ENCODE measurements around the gene DNAJC18. TPM values are rescaled to one million over a fixed set of nuclear protein-coding genes. Genes with fewer than 3 reads are reported as not detected.

The DNAJC18 gene
- total RNA-seq, 1 donor from 2014 or later: 11.9 TPM

DNA sequence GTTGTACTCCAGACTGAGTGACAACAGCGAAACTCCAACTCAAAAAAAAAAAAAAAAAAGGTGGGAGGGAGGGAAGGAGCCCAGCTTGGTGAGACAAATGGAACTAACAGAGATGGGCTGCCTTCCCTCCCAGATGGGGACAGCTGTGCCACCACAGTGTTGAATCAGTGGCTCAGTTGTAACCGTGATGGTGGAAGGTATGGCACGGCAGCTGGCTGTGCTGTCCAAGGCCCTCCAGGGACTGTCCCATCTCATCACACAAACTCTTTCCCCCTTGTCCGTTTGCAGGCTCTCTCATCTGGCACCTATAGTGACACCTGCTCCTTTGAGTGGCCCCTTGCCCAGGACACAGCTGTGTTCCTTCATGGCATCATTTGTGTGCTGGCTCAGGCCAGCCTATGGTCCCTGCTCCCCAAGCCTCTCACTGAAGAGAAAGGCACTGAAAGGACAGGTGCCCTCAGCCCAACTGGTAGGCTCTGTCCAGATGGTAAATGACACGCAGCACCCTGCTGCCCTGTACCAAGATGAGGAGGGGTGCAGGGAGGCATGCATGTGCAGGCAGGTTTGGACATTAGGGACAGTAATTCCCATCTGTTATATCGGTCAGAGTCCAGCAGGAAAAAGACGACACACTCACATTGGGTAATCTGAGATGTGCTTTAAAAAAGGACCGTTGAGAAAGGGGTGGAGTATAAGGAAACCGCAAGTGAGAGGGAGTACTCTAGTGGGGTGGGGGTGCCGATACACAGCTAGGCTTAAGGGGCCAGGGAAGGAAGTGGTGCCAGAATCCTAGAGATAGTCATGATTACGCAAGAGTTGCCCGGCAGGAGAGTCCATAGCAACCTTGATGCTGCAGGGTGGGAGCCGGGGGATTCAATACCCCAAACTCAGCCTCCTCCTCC lies 35.8 kb upstream of the DNAJC18 start:
- ATAC-seq: peak; percentile 79
- Histone ChIP-seq H3K27me3 (no peaks in the 10 kb centered on the region), H3K4me1 (peaks cover 57% of the 10 kb centered on the region), H3K4me3 (no peak overlapping the region), H3K27ac (peak overlapping the region; percentile 49), H3K36me3 (peaks cover 34% of the 10 kb centered on the region), H3K9me3 (no peaks in the 10 kb centered on the region)
- TF ChIP-seq, protein P1, sequence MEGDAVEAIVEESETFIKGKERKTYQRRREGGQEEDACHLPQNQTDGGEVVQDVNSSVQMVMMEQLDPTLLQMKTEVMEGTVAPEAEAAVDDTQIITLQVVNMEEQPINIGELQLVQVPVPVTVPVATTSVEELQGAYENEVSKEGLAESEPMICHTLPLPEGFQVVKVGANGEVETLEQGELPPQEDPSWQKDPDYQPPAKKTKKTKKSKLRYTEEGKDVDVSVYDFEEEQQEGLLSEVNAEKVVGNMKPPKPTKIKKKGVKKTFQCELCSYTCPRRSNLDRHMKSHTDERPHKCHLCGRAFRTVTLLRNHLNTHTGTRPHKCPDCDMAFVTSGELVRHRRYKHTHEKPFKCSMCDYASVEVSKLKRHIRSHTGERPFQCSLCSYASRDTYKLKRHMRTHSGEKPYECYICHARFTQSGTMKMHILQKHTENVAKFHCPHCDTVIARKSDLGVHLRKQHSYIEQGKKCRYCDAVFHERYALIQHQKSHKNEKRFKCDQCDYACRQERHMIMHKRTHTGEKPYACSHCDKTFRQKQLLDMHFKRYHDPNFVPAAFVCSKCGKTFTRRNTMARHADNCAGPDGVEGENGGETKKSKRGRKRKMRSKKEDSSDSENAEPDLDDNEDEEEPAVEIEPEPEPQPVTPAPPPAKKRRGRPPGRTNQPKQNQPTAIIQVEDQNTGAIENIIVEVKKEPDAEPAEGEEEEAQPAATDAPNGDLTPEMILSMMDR (IDR thresholded peaks at IDR 0.05): no peak
- intact Hi-C loops (cut with DNase I): no loop called here
- no peak for DNase-seq

DNA sequence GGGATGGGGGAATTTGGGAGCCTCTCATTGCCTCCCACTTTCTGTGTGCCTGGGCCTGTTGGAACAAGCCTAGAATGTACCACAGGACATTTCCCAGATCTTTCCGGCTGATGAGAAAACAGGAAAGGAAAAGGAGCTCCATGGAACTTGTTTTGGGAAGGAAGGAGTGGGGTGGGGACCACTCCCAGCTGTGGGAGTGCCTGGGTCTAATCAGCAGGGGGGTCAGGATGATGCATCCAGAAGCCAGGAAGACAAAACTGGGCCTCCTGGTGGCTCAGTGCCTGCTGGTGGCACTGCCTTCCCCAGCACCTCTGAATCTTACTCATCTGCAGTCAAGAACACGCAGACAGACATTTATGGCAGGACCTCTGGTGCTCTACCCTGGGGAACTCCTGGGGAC lies 34.2 kb upstream of the DNAJC18 start:
- TF ChIP-seq, protein P1 (IDR thresholded peaks at IDR 0.05): no peak
- Histone ChIP-seq H3K4me3 (no peak overlapping the region), H3K27ac (peak overlapping the region; percentile 73), H3K4me1 (peaks cover 46% of the 10 kb centered on the region), H3K36me3 (peaks cover 30% of the 10 kb centered on the region), H3K9me3 (no peaks in the 10 kb centered on the region), H3K27me3 (no peaks in the 10 kb centered on the region)
- ATAC-seq (no peak), DNase-seq (no peak)
- intact Hi-C loops (cut with DNase I): no loop called here

DNA sequence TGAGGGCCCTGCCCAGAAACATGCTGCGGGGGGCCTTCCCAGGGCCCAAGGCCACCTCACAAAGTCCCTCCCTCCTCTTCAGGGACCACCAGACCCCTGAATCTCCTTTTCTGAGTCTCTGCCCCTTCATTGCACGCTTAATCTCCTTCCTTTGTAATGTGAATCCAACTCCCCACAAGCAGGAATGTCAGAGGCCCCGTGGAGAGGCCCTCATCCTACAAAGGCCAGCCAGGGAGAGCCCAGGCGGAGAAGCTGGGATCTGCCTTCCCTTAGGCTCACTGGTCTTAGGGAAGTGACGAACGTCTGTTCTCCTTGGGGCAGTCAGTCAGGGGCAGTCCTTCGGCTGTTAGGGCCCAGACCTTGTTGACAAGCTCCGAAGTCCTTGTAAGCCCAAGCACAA lies 33.8 kb upstream of the DNAJC18 start:
- H3K4me1 ChIP-seq: peaks cover 43% of the 10 kb centered on the region
- intact Hi-C loops (cut with DNase I): no loop called here
- DNase-seq: no peak
- peaks cover 25% of the 10 kb centered on the region for H3K36me3 ChIP-seq
- ATAC-seq: no peak
- H3K4me3 ChIP-seq: no peak overlapping the region
- peak overlapping the region; percentile 73 for H3K27ac ChIP-seq
- no peaks in the 10 kb centered on the region for H3K9me3 ChIP-seq
- TF ChIP-seq, protein P1 (IDR thresholded peaks at IDR 0.05): no peak
- no peaks in the 10 kb centered on the region for H3K27me3 ChIP-seq

DNA sequence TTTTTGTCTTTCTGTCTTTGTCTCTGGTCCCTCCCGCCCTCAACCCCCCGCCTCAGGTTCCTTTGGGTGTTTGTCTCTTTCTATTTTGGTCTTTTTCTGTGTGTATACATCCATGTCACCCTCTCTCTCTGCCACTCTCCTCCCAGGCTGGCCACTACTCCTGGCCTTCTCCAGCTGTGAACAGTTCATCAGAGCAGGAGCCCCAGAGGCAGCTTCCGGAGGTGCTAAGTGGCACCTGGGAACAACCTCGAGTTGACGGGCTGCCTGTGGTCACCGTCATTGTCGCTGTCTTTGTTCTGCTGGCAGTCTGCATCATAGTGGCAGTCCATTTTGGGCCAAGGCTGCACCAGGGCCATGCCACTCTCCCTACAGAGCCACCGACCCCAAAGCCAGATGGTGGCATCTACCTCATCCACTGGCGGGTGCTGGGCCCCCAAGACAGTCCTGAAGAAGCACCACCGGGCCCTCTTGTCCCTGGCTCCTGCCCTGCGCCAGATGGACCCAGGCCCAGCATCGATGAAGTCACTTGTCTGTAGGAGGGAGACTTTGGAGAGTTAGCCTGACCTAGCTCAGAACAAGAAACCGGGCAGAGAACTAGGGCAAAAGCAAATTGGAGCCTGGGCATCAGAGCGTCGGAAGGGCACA lies 33.2 kb upstream of the DNAJC18 start:
- H3K4me1 ChIP-seq: peaks cover 43% of the 10 kb centered on the region
- H3K27ac ChIP-seq: peak overlapping the region; percentile 73
- intact Hi-C loops (cut with DNase I): no loop called here
- H3K27me3 ChIP-seq: no peaks in the 10 kb centered on the region
- H3K9me3 ChIP-seq: no peaks in the 10 kb centered on the region
- ATAC-seq (no peak), DNase-seq (no peak)
- peaks cover 19% of the 10 kb centered on the region for H3K36me3 ChIP-seq
- TF ChIP-seq, protein P1 (IDR thresholded peaks at IDR 0.05): no peak
- no peak overlapping the region for H3K4me3 ChIP-seq

DNA sequence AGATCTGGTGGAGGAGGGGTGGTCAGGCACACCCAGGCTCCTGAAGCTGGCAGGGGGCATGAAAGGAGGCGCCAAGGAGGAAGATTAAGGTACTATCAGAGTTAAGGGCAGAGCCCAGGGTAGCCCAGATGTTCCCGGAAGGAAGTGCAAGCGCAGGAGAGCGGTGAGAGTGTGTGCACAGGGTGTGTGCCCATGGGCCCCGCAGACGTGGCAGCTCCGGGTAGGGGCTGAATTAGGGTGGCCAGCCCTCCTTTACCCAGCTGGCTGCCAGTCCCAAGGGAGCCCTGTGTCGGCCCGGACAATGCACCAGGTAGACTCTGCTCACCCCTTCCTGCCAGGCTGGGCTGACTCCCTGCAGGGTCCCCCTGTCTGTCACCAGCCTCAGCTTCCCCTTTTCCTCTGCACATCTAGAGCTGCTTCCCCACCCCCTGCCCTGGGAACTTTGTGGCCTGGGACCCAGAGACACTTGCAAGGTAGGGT lies 31.5 kb upstream of the DNAJC18 start, which contains the start of gene SMIM33:
Gene SMIM33 (plus strand): TSS at position 184 of the 480 bp plus-strand sequence. CDS start 118 bp downstream, at position 302.
- intact Hi-C loops (cut with DNase I): no loop called here
- peaks cover 39% of the 10 kb centered on the region for H3K4me1 ChIP-seq
- peak within 1 kb of the TSS; percentile 8 for H3K4me3 ChIP-seq

More for the DNA sequence above, 31.5 kb upstream of the DNAJC18 start, which contains the start of gene SMIM33:
- Histone ChIP-seq H3K27ac (peak within 1 kb of the TSS; percentile 42), H3K27me3 (no peaks in the 10 kb centered on the region), H3K36me3 (peaks cover 5% of the 10 kb centered on the region), H3K9me3 (no peaks in the 10 kb centered on the region)
- DNase-seq (no peak), ATAC-seq (peak; percentile 39)
- TF ChIP-seq, protein P1 (IDR thresholded peaks at IDR 0.05): no peak
